T-helper 1 cell treated with Interleukin-12 subunit alpha and Interleukin-12 subunit beta and Interleukin-4 antibody, amounts not matched to agents 30 μg/mL and 1 μg/mL, for 36 hours (primary cell): ENCODE data around the gene PRM3.

Source experiments
- H3K27ac Mint-ChIP-seq: one replicate; pipeline ENCODE4 v1.8.0; 2021; ENCODE audit warnings: mild to moderate bottlenecking, mixed read lengths
- H3K27me3 Mint-ChIP-seq: one replicate; pipeline ENCODE4 v1.8.0; 2021; ENCODE audit warnings: low read depth, mixed read lengths
- H3K36me3 Mint-ChIP-seq: one replicate; pipeline ENCODE4 v1.8.0; 2021; ENCODE audit warnings: low read depth, mixed read lengths
- H3K4me1 Mint-ChIP-seq: one replicate; pipeline ENCODE4 v1.8.0; 2021; ENCODE audit warnings: low read depth, mixed read lengths
- H3K4me3 Mint-ChIP-seq: one replicate; pipeline ENCODE4 v1.8.0; 2021; ENCODE audit warnings: mild to moderate bottlenecking, moderate library complexity, mixed read lengths
- H3K9me3 Mint-ChIP-seq: one replicate; pipeline ENCODE4 v1.8.0; 2021; ENCODE audit warnings: mixed read lengths

PRM3 gene

DNA sequence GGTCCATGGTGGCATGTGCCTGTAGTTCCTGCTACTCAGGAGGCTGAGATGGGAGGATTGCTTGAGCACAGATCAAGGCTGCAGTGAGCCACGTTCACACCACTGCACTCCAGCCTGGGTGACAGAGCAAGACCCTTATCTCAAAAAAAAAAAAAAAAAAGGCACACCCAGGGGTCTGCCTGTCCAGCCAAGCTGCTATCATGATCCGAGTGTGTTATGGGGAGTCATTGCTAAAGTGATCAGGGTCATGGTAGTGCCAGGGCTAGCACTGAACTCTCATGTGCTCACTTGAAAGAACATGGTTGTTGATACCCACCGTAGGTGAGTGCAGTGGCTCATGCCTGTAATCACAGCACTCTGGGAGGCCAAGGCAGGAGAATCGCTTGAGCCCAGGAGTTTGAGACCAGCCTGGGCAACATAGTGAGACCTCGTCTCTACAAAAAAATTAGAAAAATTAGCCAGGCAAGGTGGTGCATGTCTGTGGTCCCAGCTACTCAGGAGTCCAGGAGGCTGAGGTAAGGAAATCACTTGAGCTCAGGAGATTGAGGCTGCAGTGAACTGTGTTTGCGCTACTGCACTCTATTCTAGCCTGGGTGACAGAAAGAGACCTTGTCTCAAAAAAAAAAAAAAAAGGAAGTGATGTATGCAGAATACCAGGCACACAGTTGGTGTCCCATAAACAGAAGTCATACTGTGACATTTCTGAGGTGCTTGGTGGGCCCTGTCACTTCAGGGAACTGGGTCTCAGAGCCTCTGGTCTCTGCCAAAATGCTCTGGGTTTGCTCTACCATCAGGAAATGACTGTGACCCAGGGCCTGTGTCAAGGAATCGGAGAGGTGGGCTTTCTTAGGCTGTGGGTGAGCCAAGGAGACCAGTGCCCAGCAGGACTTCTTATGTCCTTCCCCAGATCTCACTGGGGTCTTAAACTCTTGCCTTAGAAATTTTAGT lies 5.5 kb upstream of the PRM3 start:
- Mint-ChIP-seq H3K9me3 (no peaks in the 10 kb centered on the region), H3K4me3 (no peak overlapping the region), H3K27me3 (peaks cover 24% of the 10 kb centered on the region), H3K27ac (no peak overlapping the region), H3K36me3 (no peaks in the 10 kb centered on the region), H3K4me1 (no peaks in the 10 kb centered on the region)

GRCh38 chr16:11277607-11278337 lies 4.3 kb upstream of the PRM3 start:
- H3K27ac Mint-ChIP-seq: no peak overlapping the region
- peaks cover 17% of the 10 kb centered on the region for H3K27me3 Mint-ChIP-seq
- H3K4me1 Mint-ChIP-seq: no peaks in the 10 kb centered on the region
- no peaks in the 10 kb centered on the region for H3K9me3 Mint-ChIP-seq
- H3K4me3 Mint-ChIP-seq: no peak overlapping the region
- H3K36me3 Mint-ChIP-seq: no peaks in the 10 kb centered on the region

DNA sequence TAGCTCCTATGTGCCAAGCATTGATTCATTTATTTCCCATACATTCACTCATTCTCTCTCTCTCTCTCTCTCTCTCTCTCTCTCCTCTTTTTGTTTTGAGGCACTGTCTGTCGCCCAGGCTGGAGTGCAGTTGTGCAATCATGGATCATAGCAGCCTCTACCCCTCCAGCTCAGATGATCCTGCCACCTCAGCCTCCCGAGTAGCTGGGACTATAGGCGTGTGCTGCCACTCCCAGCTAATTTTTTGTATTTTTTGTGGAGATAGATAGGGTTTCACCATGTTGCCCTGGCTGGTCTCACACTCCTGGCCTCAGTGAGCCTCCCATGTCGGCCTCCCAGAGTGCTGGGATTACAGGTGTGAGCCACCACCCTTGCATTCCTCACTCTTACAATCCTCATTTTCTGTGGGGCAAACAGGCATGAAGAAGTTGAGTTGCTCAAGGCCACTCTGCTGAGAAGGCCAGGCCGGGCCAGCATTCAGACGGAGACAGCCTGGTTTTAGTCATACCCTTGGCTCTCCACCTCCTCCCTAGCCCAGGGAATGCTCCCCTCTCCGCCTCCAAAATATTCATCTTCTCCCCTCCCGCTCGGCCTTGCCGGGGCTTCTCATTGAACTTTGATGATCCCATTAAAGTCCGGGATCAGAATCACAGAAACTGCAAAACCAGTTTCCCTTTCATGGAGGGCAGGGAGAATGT lies 3.6 kb upstream of the PRM3 start:
- no peak overlapping the region for H3K4me3 Mint-ChIP-seq
- no peak overlapping the region for H3K27ac Mint-ChIP-seq
- peaks cover 14% of the 10 kb centered on the region for H3K27me3 Mint-ChIP-seq
- H3K36me3 Mint-ChIP-seq: no peaks in the 10 kb centered on the region
- no peaks in the 10 kb centered on the region for H3K9me3 Mint-ChIP-seq
- no peaks in the 10 kb centered on the region for H3K4me1 Mint-ChIP-seq

DNA sequence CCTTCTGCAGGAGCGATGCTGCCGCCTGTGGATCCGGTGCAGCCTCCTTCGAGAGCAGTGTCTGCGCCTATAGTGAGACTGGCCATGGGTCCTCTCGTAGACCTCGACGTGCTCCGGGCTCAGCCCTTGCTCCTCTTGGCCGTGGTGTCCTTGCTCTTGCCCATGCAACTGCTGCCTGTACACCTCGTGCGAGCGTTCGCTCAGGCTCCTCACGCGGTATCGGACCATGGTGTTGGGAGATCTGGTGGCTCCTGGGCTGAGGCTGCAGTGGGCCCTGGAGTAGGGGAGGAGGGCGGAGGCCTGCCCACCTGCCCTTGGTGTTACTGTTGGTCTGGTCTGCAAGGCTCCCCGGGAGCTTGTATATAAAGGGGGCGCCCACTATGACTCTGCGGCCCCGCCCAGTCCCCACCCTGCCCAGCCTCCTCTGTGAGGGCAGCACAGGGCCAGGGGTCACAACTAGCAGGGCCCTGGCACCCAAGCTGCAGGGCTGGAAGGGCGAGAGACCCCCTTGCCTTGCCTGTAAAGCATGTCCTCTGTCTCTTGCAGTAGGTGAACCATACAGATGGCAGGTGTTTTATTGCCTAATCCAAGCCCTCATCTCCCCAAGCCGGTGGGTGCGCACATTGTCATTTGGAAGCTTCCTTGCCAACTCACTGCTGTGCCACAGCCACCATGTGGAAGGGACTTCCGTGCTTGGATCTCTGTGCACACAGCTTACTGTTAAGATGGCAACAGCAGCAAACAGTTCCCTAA lies 2.9 kb upstream of the PRM3 start, which contains the start of gene PRM2:
TSS of gene PRM2 (minus strand) at position 338 of the 753 bp plus-strand sequence. CDS start at position 228, 110 bp downstream.
- Mint-ChIP-seq H3K4me3 (no peak within 1 kb of the TSS), H3K36me3 (no peaks in the 10 kb centered on the region), H3K4me1 (no peaks in the 10 kb centered on the region), H3K27me3 (peaks cover 12% of the 10 kb centered on the region), H3K27ac (no peak within 1 kb of the TSS), H3K9me3 (no peaks in the 10 kb centered on the region)

DNA sequence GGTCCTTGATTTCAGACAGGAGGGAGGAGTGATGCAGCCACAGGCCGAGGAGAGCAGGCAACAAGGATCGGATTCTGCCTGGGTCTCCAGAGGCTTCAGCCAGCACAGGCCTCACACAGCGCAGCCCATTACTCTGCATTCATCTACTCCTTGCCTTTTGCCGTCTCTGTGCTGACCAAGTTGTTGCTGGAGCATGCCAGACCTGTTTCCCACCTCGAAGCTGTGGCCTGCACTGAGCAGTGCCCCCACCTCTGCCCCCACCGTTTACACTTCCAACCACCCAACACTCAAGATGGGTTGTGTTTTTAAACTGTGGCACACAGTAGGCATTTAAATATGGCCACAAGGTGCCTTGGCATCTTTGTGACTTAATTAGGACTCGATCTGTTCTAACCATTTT lies 1.5 kb upstream of the PRM3 start:
- Mint-ChIP-seq H3K27me3 (peaks cover 15% of the 10 kb centered on the region), H3K9me3 (no peaks in the 10 kb centered on the region), H3K27ac (no peak overlapping the region), H3K4me3 (no peak overlapping the region), H3K36me3 (no peaks in the 10 kb centered on the region), H3K4me1 (no peaks in the 10 kb centered on the region)

DNA sequence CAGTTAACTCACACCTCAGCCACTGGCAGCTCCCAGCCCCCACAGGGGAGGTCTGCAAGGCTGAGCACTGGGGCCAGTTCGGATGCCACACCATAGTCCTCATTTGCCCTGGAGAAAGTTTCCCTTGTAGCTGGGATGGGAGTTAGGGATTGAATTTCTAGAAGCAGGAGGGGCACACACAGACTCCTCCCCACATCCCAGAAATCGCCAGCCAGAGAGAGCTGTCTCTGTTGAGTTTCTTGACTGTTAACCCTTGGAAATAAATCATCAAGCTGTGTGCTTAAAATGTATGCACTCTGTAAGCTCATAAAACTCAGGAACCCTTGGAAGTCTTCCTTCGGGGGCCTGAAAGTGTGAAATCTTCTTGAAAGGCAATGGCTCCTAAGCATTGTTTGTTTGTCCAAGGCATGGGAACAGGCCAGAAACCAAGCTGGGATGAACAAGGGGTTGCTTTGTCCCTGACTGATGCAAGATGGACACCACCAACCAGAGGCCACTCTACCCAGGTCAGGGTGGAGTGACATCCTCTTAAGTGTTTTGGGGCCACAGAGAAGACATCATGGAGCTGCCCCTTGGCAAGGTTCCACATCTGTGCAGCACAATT lies 394 bp upstream of the PRM3 start:
- Mint-ChIP-seq H3K27me3 (peaks cover 12% of the 10 kb centered on the region), H3K4me3 (no peak overlapping the region), H3K4me1 (no peaks in the 10 kb centered on the region), H3K36me3 (no peaks in the 10 kb centered on the region), H3K9me3 (no peaks in the 10 kb centered on the region), H3K27ac (no peak overlapping the region)

- no peaks in the 10 kb centered on the region for H3K4me1 Mint-ChIP-seq
- no peaks in the 10 kb centered on the region for H3K36me3 Mint-ChIP-seq
- H3K27ac Mint-ChIP-seq: no peak overlapping the region
- H3K27me3 Mint-ChIP-seq: peaks cover 19% of the 10 kb centered on the region
- H3K4me3 Mint-ChIP-seq: no peak overlapping the region
- no peaks in the 10 kb centered on the region for H3K9me3 Mint-ChIP-seq
These were observed 945 bp downstream of the PRM3 start for GRCh38 chr16:11272484-11272883.

DNA sequence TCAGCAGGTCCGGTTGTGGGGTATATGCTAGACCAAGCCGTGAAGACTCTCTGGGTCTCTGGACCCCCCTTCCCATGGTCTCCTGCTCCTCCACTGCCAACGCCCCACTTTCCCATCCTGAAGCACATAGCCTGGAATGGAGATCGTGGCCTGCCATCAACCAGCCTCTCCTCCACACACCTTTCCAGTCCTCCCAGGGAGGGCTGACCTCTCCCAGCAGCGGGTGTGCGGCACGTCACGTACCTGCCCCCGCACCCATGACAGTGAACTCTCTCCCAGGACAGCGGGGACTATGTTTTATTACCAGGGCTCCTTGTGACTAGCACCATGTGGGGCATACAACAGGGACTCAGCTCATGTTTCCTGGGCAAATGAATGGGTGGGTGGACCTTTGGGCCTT lies 1.8 kb downstream of the PRM3 start:
- H3K36me3 Mint-ChIP-seq: no peaks in the 10 kb centered on the region
- H3K4me1 Mint-ChIP-seq: no peaks in the 10 kb centered on the region
- H3K4me3 Mint-ChIP-seq: no peak overlapping the region
- H3K27ac Mint-ChIP-seq: no peak overlapping the region
- H3K27me3 Mint-ChIP-seq: peaks cover 17% of the 10 kb centered on the region
- no peaks in the 10 kb centered on the region for H3K9me3 Mint-ChIP-seq

GRCh38 chr16:11270602-11271162 lies 2.7 kb downstream of the PRM3 start:
- Mint-ChIP-seq H3K36me3 (no peaks in the 10 kb centered on the region), H3K4me3 (no peak overlapping the region), H3K4me1 (no peaks in the 10 kb centered on the region), H3K9me3 (no peaks in the 10 kb centered on the region), H3K27me3 (peaks cover 17% of the 10 kb centered on the region), H3K27ac (no peak overlapping the region)

DNA sequence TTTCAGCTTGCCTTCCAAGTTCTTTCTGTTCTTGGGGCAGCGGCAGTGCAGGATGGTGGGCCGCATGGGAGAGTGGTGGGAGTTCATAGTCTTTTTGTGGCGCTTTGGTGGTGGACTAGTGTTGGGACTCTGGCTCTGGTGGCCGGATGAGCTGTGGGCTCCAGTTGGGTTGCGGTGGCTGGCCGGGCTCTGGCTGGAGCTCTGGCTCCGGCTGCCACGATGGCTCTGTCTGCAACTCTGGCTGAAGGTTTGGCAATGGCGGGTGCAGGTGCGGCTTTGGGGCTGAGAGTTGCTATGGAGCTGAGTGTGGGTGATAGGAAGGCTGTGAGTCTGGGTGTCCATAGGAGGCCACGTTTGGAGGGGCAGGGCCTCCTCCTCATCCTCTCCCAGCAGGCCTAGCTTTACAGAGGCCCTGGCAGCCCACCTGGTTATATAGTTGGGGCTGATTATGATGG lies 4.5 kb downstream of the PRM3 start, which contains the start of gene TNP2:
TSS of gene TNP2 (minus strand) at position 405 of the 455 bp plus-strand sequence. CDS start at position 342, 63 bp downstream.
- Mint-ChIP-seq H3K36me3 (no peaks in the 10 kb centered on the region), H3K4me3 (no peak within 1 kb of the TSS), H3K27ac (no peak within 1 kb of the TSS), H3K9me3 (no peaks in the 10 kb centered on the region), H3K4me1 (peaks cover 8% of the 10 kb centered on the region), H3K27me3 (peaks cover 12% of the 10 kb centered on the region)

- Mint-ChIP-seq H3K27me3 (peaks cover 14% of the 10 kb centered on the region), H3K9me3 (no peaks in the 10 kb centered on the region), H3K4me1 (peaks cover 23% of the 10 kb centered on the region), H3K36me3 (no peaks in the 10 kb centered on the region), H3K4me3 (no peak overlapping the region), H3K27ac (no peak overlapping the region)
These were observed 8.3 kb downstream of the PRM3 start for GRCh38 chr16:11265124-11265523.

- H3K36me3 Mint-ChIP-seq: no peaks in the 10 kb centered on the region
- peak overlapping the region; percentile 36 for H3K4me3 Mint-ChIP-seq
- peaks cover 29% of the 10 kb centered on the region for H3K4me1 Mint-ChIP-seq
- H3K9me3 Mint-ChIP-seq: no peaks in the 10 kb centered on the region
- peaks cover 12% of the 10 kb centered on the region for H3K27me3 Mint-ChIP-seq
- peak overlapping the region; percentile 76 for H3K27ac Mint-ChIP-seq
These were observed 9.1 kb downstream of the PRM3 start for GRCh38 chr16:11264155-11264832.

DNA sequence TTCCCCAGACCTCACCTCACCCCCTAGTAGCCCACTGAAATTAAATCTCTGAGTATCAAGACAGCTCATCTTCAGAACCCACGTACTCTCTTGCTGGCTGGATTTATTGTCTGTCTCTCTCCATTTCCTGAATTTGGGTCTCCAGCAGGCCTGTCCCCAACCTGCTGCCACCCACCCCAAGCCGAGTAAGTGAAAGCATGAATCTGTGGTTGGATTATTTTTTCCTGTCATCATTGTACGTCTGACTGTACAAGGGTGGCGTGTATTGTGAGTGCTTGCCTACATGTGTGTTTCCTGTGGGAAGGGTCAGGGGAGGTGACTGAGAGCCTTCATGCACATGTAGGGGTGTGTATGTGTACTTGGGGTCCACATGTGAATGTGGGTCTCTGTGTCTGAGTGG lies 9.7 kb downstream of the PRM3 start:
- Mint-ChIP-seq H3K36me3 (no peaks in the 10 kb centered on the region), H3K27ac (peak overlapping the region; percentile 76), H3K4me1 (peaks cover 33% of the 10 kb centered on the region), H3K27me3 (peaks cover 11% of the 10 kb centered on the region), H3K9me3 (no peaks in the 10 kb centered on the region), H3K4me3 (peak overlapping the region; percentile 36)
